Measurements from ENCODE around the gene HYAL4.
"Not testable (repeated sequence)": the region's sequence is repeated elsewhere in the genome, so short reads cannot be mapped to it uniquely, and the experiment has no call there.

Gene HYAL4

DNA sequence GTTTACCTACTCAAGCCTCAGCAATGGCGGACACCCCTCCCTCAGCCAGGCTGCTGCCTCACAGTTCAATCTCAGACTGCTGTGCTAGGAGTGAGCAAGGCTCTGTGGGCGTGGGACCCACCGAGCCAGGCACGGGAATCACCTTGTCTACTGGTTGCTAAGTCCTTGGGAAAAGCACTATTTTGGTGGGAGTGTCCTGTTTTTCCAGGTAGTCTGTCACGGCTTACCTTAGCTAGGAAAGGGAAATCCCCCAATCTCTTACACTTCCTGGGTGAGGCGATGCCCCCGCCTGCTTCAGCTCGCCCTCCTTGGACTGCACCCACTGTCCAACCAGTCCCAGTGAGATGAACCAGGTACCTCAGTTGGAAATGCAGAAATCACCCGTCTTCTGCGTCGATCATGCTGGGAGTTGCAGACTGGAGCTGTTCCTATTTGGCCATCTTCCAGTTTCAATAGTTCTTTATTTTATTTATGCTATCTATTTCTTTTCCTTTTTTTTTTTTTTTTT is at the start of gene HYAL4:
Gene HYAL4 (plus strand): TSS at position 458 of the 508 bp plus-strand sequence. CDS start 23,105 bp downstream, outside the sequence.
- no peak for DNase-seq

- DNase-seq: no peak
Measured at GRCh38 chr7:123795917-123796316, 49.1 kb upstream of the HYAL4 start.

DNA sequence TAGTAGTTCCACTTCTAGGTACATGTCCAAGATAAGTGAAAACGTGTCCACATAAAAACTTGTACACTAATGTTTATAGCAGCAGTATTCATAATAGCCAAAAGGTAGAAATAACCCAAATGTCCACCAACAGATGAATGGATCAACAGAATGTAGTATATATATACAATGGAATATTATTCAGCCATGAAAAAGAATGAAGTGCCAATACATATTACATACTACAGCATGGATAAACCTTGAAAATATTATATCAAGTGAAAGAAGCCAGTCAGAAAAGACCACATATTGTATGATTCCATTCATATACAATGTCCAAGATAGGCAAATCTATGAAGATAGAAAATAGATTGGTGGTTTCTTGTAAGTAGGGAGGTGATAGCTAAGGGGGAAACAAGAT is 48.4 kb upstream of the HYAL4 start:
- DNase-seq: no peak

- peak; percentile 19 for DNase-seq
Measured at GRCh38 chr7:123797673-123798531, 47.1 kb upstream of the HYAL4 start.

GRCh38 chr7:123798532-123799188 is 46.3 kb upstream of the HYAL4 start:
- no peak for DNase-seq

DNA sequence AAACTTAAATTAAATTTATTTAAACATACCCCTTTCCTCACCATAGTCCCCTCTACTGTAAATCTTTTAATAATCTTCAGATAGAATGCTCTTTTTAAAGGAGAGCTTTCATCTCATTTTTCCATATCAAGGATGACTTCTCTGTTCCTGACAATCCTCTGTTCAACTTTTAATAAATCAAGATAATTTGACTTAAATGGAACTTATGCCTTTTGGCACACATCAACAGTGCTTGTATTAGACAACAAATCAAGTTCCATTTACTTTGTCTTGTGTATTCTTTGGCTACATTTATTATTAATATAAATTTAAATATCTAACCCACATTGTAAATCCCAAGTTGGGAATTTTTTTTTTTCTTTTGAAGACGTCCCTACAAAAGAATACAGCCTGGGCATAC is 42.7 kb upstream of the HYAL4 start:
- DNase-seq: no peak

- no peak for DNase-seq
Measured at GRCh38 chr7:123805287-123805686, 39.7 kb upstream of the HYAL4 start.

DNA sequence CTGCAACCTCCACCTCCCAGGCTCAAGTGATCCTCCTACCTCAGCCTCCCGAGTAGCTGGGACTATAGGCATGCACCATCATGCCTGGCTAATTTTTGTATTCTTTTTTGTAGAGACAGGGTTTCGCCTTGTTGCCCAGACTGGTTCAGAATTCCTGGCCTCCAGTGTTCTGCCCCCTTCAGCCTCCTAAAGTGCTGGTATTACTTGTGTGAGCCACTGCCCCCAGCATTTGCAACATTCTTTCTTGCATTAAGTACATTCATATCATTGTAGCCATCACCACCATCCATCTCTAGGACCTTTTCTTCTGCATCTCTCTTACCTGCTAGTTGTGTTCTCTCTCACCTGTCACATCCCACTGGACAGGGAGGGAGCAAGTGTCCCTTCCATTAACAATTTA is 35.5 kb upstream of the HYAL4 start:
- DNase-seq: no peak

DNA sequence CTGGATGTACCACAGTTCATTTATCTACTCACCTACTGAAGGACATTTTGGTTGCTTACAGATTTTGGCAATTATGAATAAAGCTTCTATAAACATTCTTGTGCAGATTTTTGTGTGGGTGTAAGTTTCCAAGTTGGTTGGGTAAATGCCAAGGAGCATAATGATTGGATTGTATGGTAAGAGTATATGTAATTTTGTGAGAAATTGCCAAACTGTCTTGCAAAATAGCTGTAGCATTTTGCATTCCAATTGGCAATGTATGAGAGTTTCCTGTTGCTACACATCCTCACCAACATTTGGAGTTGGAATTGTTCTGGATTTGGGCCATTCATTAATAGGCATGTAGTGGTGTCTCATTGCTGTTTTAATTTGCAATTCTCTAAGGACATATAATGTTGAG is 33.9 kb upstream of the HYAL4 start:
- DNase-seq: no peak

DNA sequence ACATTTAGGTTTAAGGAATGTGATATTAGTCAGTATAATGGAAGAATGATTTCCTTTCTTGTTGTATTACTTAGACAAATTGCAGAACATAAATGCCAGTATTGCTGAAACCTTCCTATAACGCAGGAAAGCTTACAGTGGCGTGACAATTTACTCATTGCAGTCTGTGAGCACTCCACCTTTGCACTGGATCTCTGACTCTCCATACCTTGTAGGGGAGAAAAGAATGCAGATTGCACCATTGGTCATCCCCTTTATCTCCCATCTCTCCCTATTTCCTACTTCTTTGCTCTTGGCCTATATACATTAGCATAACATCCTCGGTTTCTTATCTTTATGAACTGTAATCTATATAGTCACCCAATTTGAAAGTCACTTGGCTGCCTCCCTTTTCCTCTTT is 28.1 kb upstream of the HYAL4 start:
- no peak for DNase-seq

GRCh38 chr7:123819001-123819400 is 26.0 kb upstream of the HYAL4 start:
- no peak for DNase-seq

DNA sequence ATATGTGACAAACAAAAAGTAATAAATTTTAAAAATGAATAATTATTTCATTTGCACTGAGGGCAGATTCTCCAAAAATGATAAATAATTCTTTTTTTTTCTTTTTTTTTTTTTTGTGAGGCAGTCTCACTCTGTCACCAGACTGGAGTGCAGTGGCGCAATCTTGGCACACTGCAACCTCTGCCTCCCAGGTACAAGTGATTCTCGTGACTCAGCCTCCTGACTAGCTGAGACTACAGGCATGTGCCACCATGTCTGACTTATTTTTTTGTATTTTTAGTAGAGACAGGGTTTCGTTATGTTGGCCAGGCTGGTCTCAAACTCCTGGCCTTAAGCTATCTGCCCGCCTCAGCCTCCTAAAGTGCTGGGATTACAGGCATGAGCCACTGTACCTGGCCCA is 25.2 kb upstream of the HYAL4 start:
- DNase-seq: not testable (repeated sequence)

DNA sequence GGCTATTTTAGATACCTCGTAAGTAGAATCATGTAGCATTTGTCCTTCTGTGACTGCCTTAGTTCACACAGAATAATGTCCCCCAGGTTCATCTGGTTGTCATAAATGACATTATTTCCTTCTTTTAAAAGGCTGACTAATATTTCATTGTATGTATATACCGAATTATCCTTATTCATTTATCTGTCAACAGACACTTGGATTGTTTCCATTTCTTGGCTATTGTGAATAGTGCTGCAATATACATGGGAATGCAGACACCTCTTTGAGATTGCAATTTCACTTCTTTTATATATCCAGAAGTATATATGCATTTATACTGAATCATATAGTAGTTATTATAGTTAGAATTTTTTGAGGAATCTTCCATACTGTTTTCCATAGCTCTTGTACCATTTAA is 24.1 kb upstream of the HYAL4 start:
- DNase-seq: no peak

- DNase-seq: no peak
Measured at GRCh38 chr7:123821320-123821719, 23.6 kb upstream of the HYAL4 start.

GRCh38 chr7:123823898-123824753 is 20.8 kb upstream of the HYAL4 start:
- DNase-seq: no peak

DNA sequence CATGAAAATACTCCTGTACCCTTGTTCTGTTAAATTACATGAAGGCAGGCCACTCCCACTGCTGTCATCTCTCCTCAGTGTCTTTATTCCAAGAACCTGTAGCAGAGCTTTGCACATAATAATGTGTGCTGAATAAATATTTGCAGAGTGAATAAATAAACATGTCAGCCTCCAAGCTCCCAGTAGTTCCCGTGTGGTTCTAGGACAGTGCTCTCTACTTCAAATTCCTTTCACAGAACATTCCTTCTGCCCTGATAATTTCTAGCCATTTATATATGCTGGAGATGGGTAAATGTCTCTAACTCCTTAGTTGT is 20.3 kb upstream of the HYAL4 start:
- DNase-seq: no peak

DNA sequence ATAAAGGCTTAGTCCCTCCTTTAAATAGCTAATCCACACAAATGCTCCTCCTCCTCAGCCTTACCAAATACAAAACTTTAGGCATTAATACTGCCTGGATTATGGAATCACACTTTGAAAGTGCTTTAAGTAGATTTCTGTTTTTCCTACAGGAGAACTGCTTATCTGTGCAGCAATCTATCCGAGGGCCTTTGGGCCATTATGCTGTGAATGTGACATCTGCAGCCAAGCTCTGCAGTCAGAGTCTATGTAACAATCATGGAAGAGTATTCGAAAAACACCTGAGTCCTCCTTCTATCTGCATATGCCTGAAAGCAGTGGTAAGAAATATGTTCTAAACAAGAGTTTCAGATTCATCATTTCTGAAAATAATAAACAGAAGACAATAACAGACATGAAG is 16.2 kb upstream of the HYAL4 start:
- no peak for DNase-seq

GRCh38 chr7:123836656-123837055 is 8.3 kb upstream of the HYAL4 start:
- no peak for DNase-seq

- DNase-seq: not testable (repeated sequence)
Measured at GRCh38 chr7:123839106-123839505, 5.9 kb upstream of the HYAL4 start.

- not testable (repeated sequence) for DNase-seq
Measured at GRCh38 chr7:123844142-123844541, 827 bp upstream of the HYAL4 start.

- DNase-seq: no peak
Measured at GRCh38 chr7:123845823-123846216, 851 bp downstream of the HYAL4 start.

DNA sequence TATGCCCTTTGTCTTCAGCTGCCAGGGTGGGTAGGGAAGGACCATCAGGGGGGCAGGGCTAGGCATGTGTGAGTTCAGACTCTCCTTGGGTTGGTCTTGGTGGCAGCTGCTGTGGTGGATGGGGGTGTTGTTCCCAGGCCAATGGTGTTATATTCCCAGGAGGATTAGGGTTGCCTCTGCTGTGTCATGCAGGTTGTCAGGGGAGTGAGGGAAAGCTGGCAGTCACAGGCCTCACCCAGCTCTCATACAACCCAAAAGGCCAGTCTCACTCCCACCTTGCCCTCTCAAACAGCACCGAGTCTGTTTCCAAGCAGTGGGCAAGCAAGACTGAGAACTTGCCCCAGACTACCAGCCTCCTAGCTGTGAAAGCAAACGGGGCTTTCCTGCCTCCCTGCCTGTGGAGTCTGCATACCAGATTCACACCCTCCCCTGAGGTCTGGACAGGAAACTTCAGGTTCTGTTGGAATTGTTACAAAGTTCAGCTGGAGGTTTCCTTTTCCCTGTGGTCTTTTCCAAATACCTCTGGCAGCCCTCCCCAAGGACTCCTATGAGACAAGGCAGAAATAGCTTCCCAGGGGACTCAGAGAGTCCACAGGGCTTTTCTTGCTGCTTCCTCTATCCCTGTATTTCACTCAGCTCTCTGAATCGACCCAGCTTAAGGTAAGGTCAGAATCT is 1.4 kb downstream of the HYAL4 start:
- no peak for DNase-seq

- no peak for DNase-seq
Measured at GRCh38 chr7:123847868-123848267, 2.9 kb downstream of the HYAL4 start.

Measured in DMS79 treated with DMSO at 0.1 percent for 48 hours (cell line).